Mesothelial cell of epicardium (in vitro differentiated cells): ENCODE results near the gene SPOPL. TPM values are rescaled to one million over a fixed set of nuclear protein-coding genes. Genes with fewer than 3 reads are reported as not detected.
"Not testable (repeated sequence)": the region's sequence is repeated elsewhere in the genome, so short reads cannot be mapped to it uniquely, and the experiment has no call there.

Source experiments
- DNase-seq, 2 experiments: peaks; one replicate each; pipeline ENCODE4 v3.0.0; 2021; ENCODE audit warnings: low spot score in 2 of 2; ENCODE audit not compliant: unreplicated experiment in 2 of 2
- H3K27ac Mint-ChIP-seq: 2 replicates; pipeline ENCODE4 v1.8.0; 2021; ENCODE audit warnings: mixed read lengths
- H3K27me3 Mint-ChIP-seq: 2 replicates; pipeline ENCODE4 v1.8.0; 2021; ENCODE audit warnings: low read depth, mixed read lengths
- H3K36me3 Mint-ChIP-seq: 2 replicates; pipeline ENCODE4 v1.8.0; 2021; ENCODE audit warnings: mixed read lengths
- H3K4me1 Mint-ChIP-seq: 2 replicates; pipeline ENCODE4 v1.8.0; 2021; ENCODE audit warnings: mixed read lengths
- H3K4me3 Mint-ChIP-seq: 2 replicates; pipeline ENCODE4 v1.8.0; 2021; ENCODE audit warnings: mild to moderate bottlenecking, moderate library complexity, mixed read lengths
- H3K9me3 Mint-ChIP-seq: 2 replicates; pipeline ENCODE4 v1.8.0; 2021; ENCODE audit warnings: mixed read lengths
- CTCF ChIP-seq: fragments of 200-600 bp; sonication (generic); IDR thresholded peaks from one replicate; pipeline ENCODE4 v1.5.0; 2021; ENCODE audit warnings: antibody characterized with exemption; ENCODE audit not compliant: unreplicated experiment
- total RNA-seq: library from RNA; stranded (reverse); gene quantifications from 3 replicates; pipeline ENCODE4 v1.2.1, GENCODE V29; 2021

SPOPL gene
- total RNA-seq, 1 donor from 2014 or later = 28.7 TPM

GRCh38 chr2:138531913-138532312 is 30.3 kb downstream of the SPOPL start:
- peaks cover 25% of the 10 kb centered on the region for H3K9me3 Mint-ChIP-seq
- peaks cover 17% of the 10 kb centered on the region for H3K36me3 Mint-ChIP-seq
- DNase-seq = no peak
- TF ChIP-seq CTCF = no peak
- H3K4me3 Mint-ChIP-seq = peak overlapping the region; percentile 26
- H3K27ac Mint-ChIP-seq = peak overlapping the region; percentile 93
- peaks cover 21% of the 10 kb centered on the region for H3K4me1 Mint-ChIP-seq
- H3K27me3 Mint-ChIP-seq = no peaks in the 10 kb centered on the region

GRCh38 chr2:138534791-138535190 is 33.2 kb downstream of the SPOPL start:
- TF ChIP-seq CTCF = no peak
- peaks cover 41% of the 10 kb centered on the region for H3K36me3 Mint-ChIP-seq
- peaks cover 14% of the 10 kb centered on the region for H3K4me1 Mint-ChIP-seq
- H3K27ac Mint-ChIP-seq = peak overlapping the region; percentile 21
- no peak for DNase-seq
- H3K9me3 Mint-ChIP-seq = peaks cover 38% of the 10 kb centered on the region
- no peak overlapping the region for H3K4me3 Mint-ChIP-seq
- no peaks in the 10 kb centered on the region for H3K27me3 Mint-ChIP-seq

GRCh38 chr2:138536302-138536701 is 34.7 kb downstream of the SPOPL start:
- DNase-seq = no peak
- no peak for TF ChIP-seq CTCF
- peaks cover 48% of the 10 kb centered on the region for H3K36me3 Mint-ChIP-seq
- H3K9me3 Mint-ChIP-seq = peaks cover 36% of the 10 kb centered on the region
- H3K4me3 Mint-ChIP-seq = no peak overlapping the region
- peaks cover 9% of the 10 kb centered on the region for H3K4me1 Mint-ChIP-seq
- H3K27ac Mint-ChIP-seq = no peak overlapping the region
- H3K27me3 Mint-ChIP-seq = no peaks in the 10 kb centered on the region

- H3K27me3 Mint-ChIP-seq = no peaks in the 10 kb centered on the region
- no peak for TF ChIP-seq CTCF
- H3K4me1 Mint-ChIP-seq = peaks cover 4% of the 10 kb centered on the region
- no peak overlapping the region for H3K27ac Mint-ChIP-seq
- H3K36me3 Mint-ChIP-seq = peaks cover 52% of the 10 kb centered on the region
- no peak overlapping the region for H3K4me3 Mint-ChIP-seq
- peaks cover 40% of the 10 kb centered on the region for H3K9me3 Mint-ChIP-seq
- no peak for DNase-seq
Observed at GRCh38 chr2:138536740-138537139, 35.2 kb downstream of the SPOPL start.

- Mint-ChIP-seq H3K4me1 (no peaks in the 10 kb centered on the region), H3K27ac (no peak overlapping the region), H3K9me3 (peaks cover 44% of the 10 kb centered on the region), H3K27me3 (no peaks in the 10 kb centered on the region), H3K36me3 (peaks cover 58% of the 10 kb centered on the region), H3K4me3 (no peak overlapping the region)
- no peak for DNase-seq
- TF ChIP-seq CTCF = no peak
Observed at GRCh38 chr2:138537170-138537915, 35.8 kb downstream of the SPOPL start.

GRCh38 chr2:138544206-138544605 is 42.6 kb downstream of the SPOPL start:
- H3K4me3 Mint-ChIP-seq, H3K4me1 Mint-ChIP-seq, H3K27ac Mint-ChIP-seq, DNase-seq, H3K27me3 Mint-ChIP-seq: not testable (repeated sequence)
- peaks cover 30% of the 10 kb centered on the region for H3K9me3 Mint-ChIP-seq
- peaks cover 45% of the 10 kb centered on the region for H3K36me3 Mint-ChIP-seq
